Activated effector memory CD4-positive, alpha-beta T cell treated with anti-CD3 and anti-CD28 coated beads, Interleukin-2, amount 50 U/mL, for 16 hours (primary cell): ENCODE data around the gene LRIG1.

Source experiments
- DNase-seq: peaks from one replicate; pipeline ENCODE4 v3.0.0-alpha.2; 2020

The LRIG1 gene

GRCh38 chr3:66500576-66501482 is at the start of gene LRIG1:
Gene LRIG1, minus strand, starts transcription at chr3:66501022. Its CDS starts 615 bp downstream, at chr3:66500407.
- peak; percentile 100 for DNase-seq

GRCh38 chr3:66544619-66545429 is 44.0 kb upstream of the LRIG1 start:
- DNase-seq = peak; percentile 64

- no peak for DNase-seq
Measured at GRCh38 chr3:66542153-66542552, 41.3 kb upstream of the LRIG1 start.

- no peak for DNase-seq
Measured at GRCh38 chr3:66539466-66539989, 38.7 kb upstream of the LRIG1 start.

GRCh38 chr3:66538390-66538789 is 37.6 kb upstream of the LRIG1 start:
- DNase-seq = no peak

- DNase-seq = no peak
Measured at GRCh38 chr3:66537735-66538134, 36.9 kb upstream of the LRIG1 start.

- DNase-seq = no peak
Measured at GRCh38 chr3:66536791-66537190, 36.0 kb upstream of the LRIG1 start.

GRCh38 chr3:66534304-66534845 is 33.6 kb upstream of the LRIG1 start:
- no peak for DNase-seq

GRCh38 chr3:66532613-66533012 is 31.8 kb upstream of the LRIG1 start:
- DNase-seq = no peak

GRCh38 chr3:66532160-66532587 is 31.4 kb upstream of the LRIG1 start:
- no peak for DNase-seq

GRCh38 chr3:66531256-66531655 is 30.4 kb upstream of the LRIG1 start:
- DNase-seq = no peak

GRCh38 chr3:66527246-66527645 is 26.4 kb upstream of the LRIG1 start:
- no peak for DNase-seq

- DNase-seq = no peak
Measured at GRCh38 chr3:66525771-66526170, 24.9 kb upstream of the LRIG1 start.

- DNase-seq = no peak
Measured at GRCh38 chr3:66520724-66521123, 19.9 kb upstream of the LRIG1 start.

GRCh38 chr3:66518644-66519043 is 17.8 kb upstream of the LRIG1 start:
- DNase-seq = no peak

- DNase-seq = no peak
Measured at GRCh38 chr3:66518126-66518525, 17.3 kb upstream of the LRIG1 start.

GRCh38 chr3:66517241-66517640 is 16.4 kb upstream of the LRIG1 start:
- DNase-seq = no peak

GRCh38 chr3:66508461-66508860 is 7.6 kb upstream of the LRIG1 start:
- no peak for DNase-seq

- no peak for DNase-seq
Measured at GRCh38 chr3:66507423-66508260, 6.8 kb upstream of the LRIG1 start.

- DNase-seq = no peak
Measured at GRCh38 chr3:66506154-66506553, 5.3 kb upstream of the LRIG1 start.

GRCh38 chr3:66504850-66505641 is 4.2 kb upstream of the LRIG1 start:
- no peak for DNase-seq

- DNase-seq = no peak
Measured at GRCh38 chr3:66502981-66503380, 2.2 kb upstream of the LRIG1 start.
